Activated CD8-positive, alpha-beta T cell treated with anti-CD3 and anti-CD28 coated beads, Interleukin-2, amount 10 ng/mL, durations not matched to agents 7 days and 5 days (primary cell): ENCODE data around the gene LDLRAD3. TPM values are rescaled to one million over a fixed set of nuclear protein-coding genes. Genes with fewer than 3 reads are reported as not detected.

Source experiments
- ATAC-seq: fragments of 150-1000 bp; cut with Tn5 transposase; one replicate; pipeline ENCODE4 v1.10.0; 2021; ENCODE audit warnings: moderate library complexity
- CTCF ChIA-PET: fragments of 350-600 bp; sonication (Branson Sonifier 250); formaldehyde crosslinking; loops from one replicate; lab custom pipeline; 2021; ENCODE audit warnings: antibody characterized with exemption; lab: Charles Lee
- POLR2A ChIA-PET: fragments of 350-600 bp; sonication (Branson Sonifier 250); formaldehyde crosslinking; loops from one replicate; lab custom pipeline; 2021; ENCODE audit warnings: antibody characterized with exemption; lab: Charles Lee
- DNase-seq: peaks from one replicate; pipeline ENCODE4 v3.0.0-alpha.2; 2020
- H3K27ac Mint-ChIP-seq: one replicate; pipeline ENCODE4 v1.8.0; 2021; ENCODE audit warnings: mild to moderate bottlenecking, mixed read lengths
- H3K27me3 Mint-ChIP-seq: one replicate; pipeline ENCODE4 v1.8.0; 2021; ENCODE audit warnings: low read depth, mixed read lengths
- H3K36me3 Mint-ChIP-seq: one replicate; pipeline ENCODE4 v1.8.0; 2021; ENCODE audit warnings: low read depth, mixed read lengths
- H3K4me1 Mint-ChIP-seq: one replicate; pipeline ENCODE4 v1.8.0; 2021; ENCODE audit warnings: low read depth, mixed read lengths
- H3K4me3 Mint-ChIP-seq: one replicate; pipeline ENCODE4 v1.8.0; 2021; ENCODE audit warnings: mild to moderate bottlenecking, mixed read lengths
- H3K9me3 Mint-ChIP-seq: one replicate; pipeline ENCODE4 v1.8.0; 2022; ENCODE audit warnings: mixed read lengths; ENCODE audit not compliant: insufficient read depth
- total RNA-seq, 2 experiments: library from RNA; stranded (reverse); gene quantifications; one replicate each; pipeline ENCODE4 v1.2.3, GENCODE V29; 2021

The LDLRAD3 gene
- total RNA-seq, 2 experiments from 2014 or later, result 0.21 TPM; not detected in 1

DNA sequence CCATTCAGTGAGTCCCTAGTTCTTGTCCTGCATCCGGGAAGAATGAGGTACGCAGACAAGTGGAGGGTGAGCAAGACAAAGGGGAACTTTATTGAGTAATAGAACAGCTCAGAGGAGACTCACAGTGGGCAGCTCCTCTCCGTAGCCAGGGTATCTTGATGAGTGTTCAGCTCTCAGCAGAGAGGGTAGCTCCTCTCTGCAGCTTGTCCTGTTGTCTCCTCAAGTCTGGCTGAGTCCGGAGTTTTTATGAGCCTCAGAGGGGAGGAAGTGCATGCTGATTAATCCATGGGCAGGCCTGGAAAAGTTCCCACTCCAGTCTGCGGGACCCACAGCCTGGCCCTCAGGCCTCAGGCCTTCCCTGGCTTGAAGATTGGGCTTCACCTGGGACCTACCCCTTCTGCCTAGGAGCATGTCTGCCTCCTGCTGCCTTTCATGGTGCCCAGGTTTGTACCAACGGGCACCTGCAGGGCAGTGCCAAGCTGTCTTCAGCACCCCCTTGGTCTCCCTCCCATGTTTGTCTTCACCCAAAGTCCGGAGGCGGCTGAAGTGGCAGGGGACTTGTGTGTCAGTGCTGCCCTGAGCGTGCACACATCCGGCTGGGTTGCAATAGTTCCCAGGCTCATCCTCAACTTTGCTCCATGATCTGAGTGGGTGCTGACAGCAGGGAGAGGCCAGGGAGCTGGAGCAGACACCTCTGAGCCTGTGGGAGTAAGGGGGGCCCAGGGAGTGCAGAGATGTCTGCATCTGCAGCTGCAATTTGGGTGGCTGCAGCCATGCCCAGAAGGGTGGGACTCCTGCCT, 134.2 kb downstream of the LDLRAD3 start:
- DNase-seq (no peak), ATAC-seq (no peak)
- H3K9me3 Mint-ChIP-seq, result no peaks in the 10 kb centered on the region
- H3K36me3 Mint-ChIP-seq, result no peaks in the 10 kb centered on the region
- no peak overlapping the region for H3K27ac Mint-ChIP-seq
- no peaks in the 10 kb centered on the region for H3K4me1 Mint-ChIP-seq
- ChIA-PET CTCF (no interaction called here), POLR2A (no interaction called here)
- no peak overlapping the region for H3K4me3 Mint-ChIP-seq
- no peaks in the 10 kb centered on the region for H3K27me3 Mint-ChIP-seq

DNA sequence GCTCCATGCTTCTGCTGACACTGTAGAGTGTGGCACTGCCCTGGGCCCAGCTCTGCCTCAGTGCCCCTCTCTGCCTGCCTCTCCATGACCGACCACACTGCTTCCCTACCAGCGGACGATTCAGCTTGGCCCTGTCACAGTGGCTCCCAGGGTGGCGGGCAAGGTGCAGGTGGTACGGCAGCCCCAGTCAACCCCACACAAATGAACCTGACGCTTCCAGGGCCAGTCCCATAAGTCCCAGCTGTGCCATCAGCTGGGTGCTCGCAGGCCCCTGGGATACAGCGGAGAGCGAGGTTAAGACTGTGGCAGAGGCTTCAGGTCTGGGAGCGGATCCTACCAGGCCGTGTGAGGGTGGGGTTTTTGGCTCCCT, 134.8 kb downstream of the LDLRAD3 start:
- Mint-ChIP-seq H3K36me3 (no peaks in the 10 kb centered on the region), H3K4me1 (no peaks in the 10 kb centered on the region), H3K4me3 (no peak overlapping the region), H3K9me3 (no peaks in the 10 kb centered on the region), H3K27ac (no peak overlapping the region), H3K27me3 (no peaks in the 10 kb centered on the region)
- no peak for ATAC-seq
- CTCF ChIA-PET, result no interaction called here
- POLR2A ChIA-PET, result no interaction called here
- no peak for DNase-seq

DNA sequence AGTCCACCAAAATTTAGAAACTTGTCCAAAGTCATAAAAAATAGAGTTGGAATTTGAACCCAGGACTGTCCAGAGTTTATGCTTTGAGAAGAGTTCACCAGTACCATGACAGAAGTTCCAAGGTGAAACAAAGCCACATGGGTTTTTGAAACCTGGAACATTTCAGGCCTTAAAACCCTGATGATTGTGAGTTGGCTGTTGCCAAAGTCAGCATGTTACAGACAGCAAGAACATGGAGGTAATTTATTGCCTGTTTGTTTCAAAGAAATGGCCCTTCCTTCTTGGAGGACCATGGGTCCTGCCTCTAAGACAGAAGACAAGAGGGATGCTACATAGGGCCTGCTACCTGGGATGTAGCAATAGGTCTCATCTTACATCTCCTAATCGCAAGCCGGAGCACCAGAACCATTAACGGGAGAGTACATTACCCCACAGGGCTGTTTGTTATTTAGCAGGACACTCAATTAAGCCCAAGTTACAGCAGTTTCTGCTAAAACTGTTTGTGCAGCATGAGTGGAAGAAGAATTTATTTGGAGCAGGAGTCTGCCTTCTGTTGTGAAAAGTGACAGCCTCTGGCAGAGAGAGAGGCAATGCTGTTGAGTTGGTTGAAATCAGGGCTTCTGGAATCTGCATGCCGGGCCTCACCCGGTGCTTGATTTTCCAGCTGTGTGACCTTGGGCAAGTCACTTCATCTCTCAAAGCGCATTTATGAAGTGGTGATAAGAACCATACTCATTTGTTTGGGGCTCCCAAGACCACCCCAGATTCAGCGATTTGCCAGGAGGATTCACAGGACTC, 136.2 kb downstream of the LDLRAD3 start:
- Mint-ChIP-seq H3K4me3 (no peak overlapping the region), H3K27me3 (no peaks in the 10 kb centered on the region), H3K27ac (no peak overlapping the region), H3K4me1 (no peaks in the 10 kb centered on the region), H3K36me3 (no peaks in the 10 kb centered on the region), H3K9me3 (peaks cover 2% of the 10 kb centered on the region)
- DNase-seq (no peak), ATAC-seq (no peak)
- POLR2A ChIA-PET, result no interaction called here
- CTCF ChIA-PET, result no interaction called here

DNA sequence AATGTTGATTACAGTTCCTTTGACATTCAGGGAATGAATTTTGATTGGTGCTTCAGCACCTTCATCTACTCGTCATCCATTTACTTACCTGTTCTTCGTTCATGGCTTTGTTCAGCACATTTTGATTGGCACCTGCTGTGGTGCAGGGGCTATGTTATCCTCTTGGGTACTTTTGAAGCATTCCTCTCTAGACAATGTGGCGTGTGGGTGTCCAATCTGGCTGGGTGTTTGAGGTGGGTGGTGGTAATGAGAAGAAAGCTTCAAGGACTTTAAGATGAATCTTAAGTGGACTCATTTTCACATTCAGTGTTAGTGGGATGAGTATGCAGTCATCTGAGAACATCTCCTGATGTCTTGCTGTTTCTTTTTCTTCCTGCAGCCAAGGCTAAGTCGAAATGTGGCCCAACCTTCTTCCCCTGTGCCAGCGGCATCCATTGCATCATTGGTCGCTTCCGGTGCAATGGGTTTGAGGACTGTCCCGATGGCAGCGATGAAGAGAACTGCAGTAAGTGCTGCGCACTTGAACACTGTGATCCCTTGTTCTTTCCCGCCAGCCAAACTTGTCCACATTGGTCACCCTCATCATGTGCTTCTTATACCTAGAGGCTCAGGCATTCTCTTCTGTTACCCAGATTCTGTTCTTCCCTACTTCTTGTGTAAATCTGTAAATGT, 137.5 kb downstream of the LDLRAD3 start:
- Mint-ChIP-seq H3K4me1 (no peaks in the 10 kb centered on the region), H3K4me3 (no peak overlapping the region), H3K9me3 (peaks cover 4% of the 10 kb centered on the region), H3K27ac (no peak overlapping the region), H3K27me3 (no peaks in the 10 kb centered on the region), H3K36me3 (no peaks in the 10 kb centered on the region)
- no peak for ATAC-seq
- CTCF ChIA-PET, result no interaction called here
- no peak for DNase-seq
- POLR2A ChIA-PET, result no interaction called here

DNA sequence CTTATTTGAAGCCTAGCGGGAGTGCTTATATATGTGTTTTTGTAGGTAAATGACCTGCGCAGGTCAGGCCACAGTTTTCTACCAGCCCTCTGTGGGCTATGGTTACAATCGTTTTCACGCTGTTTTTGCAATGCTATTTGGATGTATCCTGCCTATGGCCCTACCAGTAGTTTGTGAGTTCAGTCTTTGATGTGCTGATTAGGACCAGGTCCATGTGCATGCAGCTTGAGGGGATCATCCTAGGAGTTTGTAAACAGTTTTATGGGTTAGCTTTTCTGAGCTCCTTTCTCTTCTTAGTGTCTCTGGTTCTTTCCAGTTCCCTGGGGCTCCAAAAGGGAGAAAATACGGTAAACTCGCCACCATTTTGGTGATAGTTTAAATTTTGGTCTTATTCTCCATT, 142.5 kb downstream of the LDLRAD3 start:
- peaks cover 4% of the 10 kb centered on the region for H3K4me1 Mint-ChIP-seq
- peaks cover 14% of the 10 kb centered on the region for H3K27me3 Mint-ChIP-seq
- H3K27ac Mint-ChIP-seq, result no peak overlapping the region
- peaks cover 4% of the 10 kb centered on the region for H3K9me3 Mint-ChIP-seq
- no peaks in the 10 kb centered on the region for H3K36me3 Mint-ChIP-seq
- CTCF ChIA-PET, result no interaction called here
- POLR2A ChIA-PET, result no interaction called here
- no peak overlapping the region for H3K4me3 Mint-ChIP-seq
- no peak for ATAC-seq
- no peak for DNase-seq

GRCh38 chr11:36088266-36088972, 144.6 kb downstream of the LDLRAD3 start:
- no peak for ATAC-seq
- CTCF ChIA-PET, result no interaction called here
- peaks cover 25% of the 10 kb centered on the region for H3K27me3 Mint-ChIP-seq
- H3K9me3 Mint-ChIP-seq, result peaks cover 5% of the 10 kb centered on the region
- POLR2A ChIA-PET, result no interaction called here
- no peak overlapping the region for H3K27ac Mint-ChIP-seq
- no peak for DNase-seq
- H3K4me1 Mint-ChIP-seq, result peaks cover 8% of the 10 kb centered on the region
- no peaks in the 10 kb centered on the region for H3K36me3 Mint-ChIP-seq
- H3K4me3 Mint-ChIP-seq, result no peak overlapping the region

GRCh38 chr11:36089920-36090319, 146.1 kb downstream of the LDLRAD3 start:
- no peak overlapping the region for H3K4me3 Mint-ChIP-seq
- H3K27ac Mint-ChIP-seq, result no peak overlapping the region
- POLR2A ChIA-PET, result no interaction called here

GRCh38 chr11:36090356-36091109, 146.7 kb downstream of the LDLRAD3 start:
- DNase-seq (no peak), ATAC-seq (no peak)
- peaks cover 25% of the 10 kb centered on the region for H3K27me3 Mint-ChIP-seq
- no peak overlapping the region for H3K27ac Mint-ChIP-seq
- H3K9me3 Mint-ChIP-seq, result peaks cover 8% of the 10 kb centered on the region
- ChIA-PET POLR2A (no interaction called here), CTCF (no interaction called here)
- no peak overlapping the region for H3K4me3 Mint-ChIP-seq
- peaks cover 8% of the 10 kb centered on the region for H3K4me1 Mint-ChIP-seq
- no peaks in the 10 kb centered on the region for H3K36me3 Mint-ChIP-seq

More at GRCh38 chr11:36089920-36090319, 146.1 kb downstream of the LDLRAD3 start:
- Mint-ChIP-seq H3K27me3 (peaks cover 25% of the 10 kb centered on the region), H3K36me3 (no peaks in the 10 kb centered on the region), H3K9me3 (peaks cover 12% of the 10 kb centered on the region), H3K4me1 (peaks cover 8% of the 10 kb centered on the region)
- CTCF ChIA-PET, result no interaction called here
- ATAC-seq, result no peak
- no peak for DNase-seq

- no peak for DNase-seq
- Mint-ChIP-seq H3K27me3 (peaks cover 25% of the 10 kb centered on the region), H3K9me3 (peaks cover 8% of the 10 kb centered on the region), H3K36me3 (no peaks in the 10 kb centered on the region), H3K27ac (no peak overlapping the region), H3K4me1 (peaks cover 8% of the 10 kb centered on the region), H3K4me3 (no peak overlapping the region)
- ChIA-PET CTCF (no interaction called here), POLR2A (no interaction called here)
- ATAC-seq, result no peak
These were observed 147.5 kb downstream of the LDLRAD3 start for GRCh38 chr11:36091256-36091811.

- Mint-ChIP-seq H3K36me3 (no peaks in the 10 kb centered on the region), H3K4me1 (peaks cover 8% of the 10 kb centered on the region), H3K27me3 (peaks cover 25% of the 10 kb centered on the region), H3K9me3 (peaks cover 8% of the 10 kb centered on the region), H3K4me3 (no peak overlapping the region), H3K27ac (no peak overlapping the region)
- no peak for DNase-seq
- ChIA-PET POLR2A (no interaction called here), CTCF (no interaction called here)
- no peak for ATAC-seq
These were observed 148.6 kb downstream of the LDLRAD3 start for GRCh38 chr11:36092314-36093030.
